Measurements from ENCODE around the gene PLCXD3.

Gene PLCXD3

GRCh38 chr5:41365369-41365768, 145.0 kb downstream of the PLCXD3 start:
- no peak overlapping the region for H3K27ac ChIP-seq (replicated peaks)
- H3K4me3 ChIP-seq (replicated peaks; ENCODE audit: insufficient read depth, low read length), result no peak overlapping the region
- no peak for DNase-seq (ENCODE audit: low read depth in 1 of 2, low spot score in 1 of 2)
- TF ChIP-seq POLR2AphosphoS5 (IDR thresholded peaks at IDR 0.05; ENCODE audit: low read depth) (no peak), CTCF (IDR thresholded peaks at IDR 0.05; ENCODE audit: insufficient read depth, low read length) (no peak), SPI1 (IDR thresholded peaks at IDR 0.05; ENCODE audit: borderline replicate concordance, low read depth) (no peak), GABPA (IDR thresholded peaks at IDR 0.05; ENCODE audit: low read depth) (no peak), REST (IDR thresholded peaks at IDR 0.05; ENCODE audit: insufficient replicate concordance, low read depth) (no peak)
- H3K27me3 ChIP-seq (ENCODE audit: insufficient read depth, poor library complexity, severe bottlenecking), result no peaks in the 10 kb centered on the region

GRCh38 chr5:41364346-41364745, 146.1 kb downstream of the PLCXD3 start:
- no peak overlapping the region for H3K27ac ChIP-seq (replicated peaks)
- H3K4me3 ChIP-seq (replicated peaks; ENCODE audit: insufficient read depth, low read length), result no peak overlapping the region
- H3K27me3 ChIP-seq (ENCODE audit: insufficient read depth, poor library complexity, severe bottlenecking), result no peaks in the 10 kb centered on the region
- no peak for DNase-seq (ENCODE audit: low read depth in 1 of 2, low spot score in 1 of 2)
- TF ChIP-seq SPI1 (IDR thresholded peaks at IDR 0.05; ENCODE audit: borderline replicate concordance, low read depth), result no peak
- TF ChIP-seq REST (IDR thresholded peaks at IDR 0.05; ENCODE audit: insufficient replicate concordance, low read depth), result no peak
- TF ChIP-seq GABPA (IDR thresholded peaks at IDR 0.05; ENCODE audit: low read depth), result no peak
- TF ChIP-seq POLR2AphosphoS5 (IDR thresholded peaks at IDR 0.05; ENCODE audit: low read depth), result no peak
- TF ChIP-seq CTCF (IDR thresholded peaks at IDR 0.05; ENCODE audit: insufficient read depth, low read length), result no peak

GRCh38 chr5:41363343-41363986, 146.9 kb downstream of the PLCXD3 start:
- Histone ChIP-seq H3K27ac (replicated peaks) (no peak overlapping the region), H3K4me3 (replicated peaks; ENCODE audit: insufficient read depth, low read length) (no peak overlapping the region), H3K27me3 (ENCODE audit: insufficient read depth, poor library complexity, severe bottlenecking) (no peaks in the 10 kb centered on the region)
- TF ChIP-seq CTCF (IDR thresholded peaks at IDR 0.05; ENCODE audit: insufficient read depth, low read length) (no peak), SPI1 (IDR thresholded peaks at IDR 0.05; ENCODE audit: borderline replicate concordance, low read depth) (no peak), REST (IDR thresholded peaks at IDR 0.05; ENCODE audit: insufficient replicate concordance, low read depth) (no peak), POLR2AphosphoS5 (IDR thresholded peaks at IDR 0.05; ENCODE audit: low read depth) (no peak), GABPA (IDR thresholded peaks at IDR 0.05; ENCODE audit: low read depth) (no peak)
- DNase-seq (ENCODE audit: low read depth in 1 of 2, low spot score in 1 of 2), result no peak

All from HL-60 (cell line).